CD14-positive monocyte (primary cell): ENCODE results near the gene SH3RF1. TPM values are rescaled to one million over a fixed set of nuclear protein-coding genes. Genes with fewer than 3 reads are reported as not detected.
A peak's percentile ranks its signal among the peaks of the same experiment; 100 is the strongest.

ENCODE experiments used
- DNase-seq, 3 donors: peaks; one replicate each; pipeline ENCODE4 v3.0.0-alpha.2; 2011 to 2022
- H2AFZ ChIP-seq: 2 replicates; pipeline ENCODE4 v1.6.0; 2012; ENCODE audit warnings: mild to moderate bottlenecking, low read depth, low read length, inconsistent platforms; ENCODE audit not compliant: insufficient read depth, poor library complexity, severe bottlenecking
- H3K27ac ChIP-seq, 2 donors: 1 replicate in 1 of 2; 2 replicates in 1 of 2; pipeline ENCODE4 v1.5.1; 2012 to 2013; ENCODE audit warnings: low read length in 2 of 2, control low read depth in 1 of 2, inconsistent platforms in 1 of 2, low read depth in 1 of 2, mild to moderate bottlenecking in 1 of 2
- H3K27me3 ChIP-seq, 2 donors: one replicate each; pipeline versions ENCODE4 v1.6.0 to v1.6.1; 2011 to 2013; ENCODE audit warnings: low read length in 2 of 2; ENCODE audit not compliant: control insufficient read depth in 2 of 2, insufficient read depth in 2 of 2
- H3K36me3 ChIP-seq, 2 donors: replicated peaks in 1 of 2; 1 replicate in 1 of 2; 2 replicates in 1 of 2; pipeline versions ENCODE4 v1.5.1 to v1.6.1; 2012 to 2013; ENCODE audit warnings: low read length in 2 of 2, control low read depth in 1 of 2, inconsistent platforms in 1 of 2, mild to moderate bottlenecking in 1 of 2; ENCODE audit not compliant: insufficient read depth in 2 of 2, control insufficient read depth in 1 of 2
- H3K4me1 ChIP-seq, 2 donors: 1 replicate in 1 of 2; 2 replicates in 1 of 2; pipeline versions ENCODE4 v1.5.1 to v1.6.1; 2012 to 2013; ENCODE audit warnings: low read length in 2 of 2, control low read depth in 1 of 2, inconsistent platforms in 1 of 2, mild to moderate bottlenecking in 1 of 2, moderate library complexity in 1 of 2; ENCODE audit not compliant: insufficient read depth in 2 of 2, control insufficient read depth in 1 of 2
- H3K4me2 ChIP-seq: replicated peaks from 2 replicates; pipeline ENCODE3; 2012; ENCODE audit warnings: low read length, moderate library complexity, mild to moderate bottlenecking; ENCODE audit not compliant: poor library complexity, severe bottlenecking; ENCODE audit errors: extremely low read depth
- H3K4me3 ChIP-seq, 3 experiments: fragments of 200-600 bp in 1 of 3; sonication (generic) in 1 of 3; replicated peaks in 1 of 3; 1 replicate in 2 of 3; 2 replicates in 1 of 3; pipeline ENCODE4 v1.5.1; 2011 to 2013; ENCODE audit warnings: low read length in 3 of 3, mild to moderate bottlenecking in 3 of 3, control low read depth in 2 of 3, low read depth in 2 of 3, inconsistent platforms in 1 of 3, moderate library complexity in 1 of 3
- H3K79me2 ChIP-seq: 2 replicates; pipeline ENCODE4 v1.6.0; 2012; ENCODE audit warnings: mild to moderate bottlenecking, control low read depth, inconsistent platforms, low read length, moderate library complexity; ENCODE audit not compliant: insufficient read depth
- H3K9ac ChIP-seq: 2 replicates; pipeline ENCODE4 v1.6.0; 2017; ENCODE audit warnings: low read length, mild to moderate bottlenecking; ENCODE audit not compliant: insufficient read depth, poor library complexity, severe bottlenecking
- H3K9me3 ChIP-seq, 2 donors: replicated peaks in 1 of 2; 1 replicate in 1 of 2; 2 replicates in 1 of 2; pipeline versions ENCODE4 v1.5.1 to v1.6.1; 2012 to 2013; ENCODE audit warnings: low read length in 2 of 2, control low read depth in 1 of 2; ENCODE audit not compliant: control insufficient read depth in 1 of 2, insufficient read depth in 1 of 2
- H4K20me1 ChIP-seq: 2 replicates; pipeline ENCODE4 v1.6.0; 2012; ENCODE audit warnings: mild to moderate bottlenecking, low read length, control low read depth, moderate library complexity; ENCODE audit not compliant: insufficient read depth
- H3K27ac Mint-ChIP-seq, 7 donors: one replicate each; pipeline ENCODE4 v1.8.0; 2020; ENCODE audit warnings: mild to moderate bottlenecking in 7 of 7, mixed read lengths in 7 of 7, moderate library complexity in 6 of 7, inconsistent platforms in 2 of 7
- H3K27me3 Mint-ChIP-seq, 3 donors: one replicate each; pipeline ENCODE4 v1.8.0; 2021 to 2022; ENCODE audit warnings: low read depth in 3 of 3, mild to moderate bottlenecking in 3 of 3, mixed read lengths in 3 of 3, moderate library complexity in 3 of 3, inconsistent platforms in 1 of 3
- H3K36me3 Mint-ChIP-seq, 2 donors: one replicate each; pipeline ENCODE4 v1.8.0; 2020; ENCODE audit warnings: mixed read lengths in 2 of 2, inconsistent platforms in 1 of 2, mild to moderate bottlenecking in 1 of 2
- H3K4me1 Mint-ChIP-seq: one replicate; pipeline ENCODE4 v1.8.0; 2020; ENCODE audit warnings: mild to moderate bottlenecking, mixed read lengths
- H3K4me3 Mint-ChIP-seq, 2 donors: one replicate each; pipeline ENCODE4 v1.8.0; 2020; ENCODE audit warnings: mild to moderate bottlenecking in 2 of 2, mixed read lengths in 2 of 2, moderate library complexity in 1 of 2
- H3K9me3 Mint-ChIP-seq, 7 donors: one replicate each; pipeline ENCODE4 v1.8.0; 2020 to 2022; ENCODE audit warnings: mixed read lengths in 7 of 7, mild to moderate bottlenecking in 6 of 7, moderate library complexity in 6 of 7, inconsistent platforms in 2 of 7
- CTCF ChIP-seq: fragments of 200-600 bp; IDR thresholded peaks from one replicate; pipeline ENCODE4 v1.8.0; 2022; ENCODE audit warnings: antibody characterized with exemption, mild to moderate bottlenecking
- WGBS: methylation state at CpG from one replicate; pipeline ENCODE4 v1.1.5; 2013; ENCODE audit warnings: missing lambda C conversion rate; ENCODE audit not compliant: insufficient coverage; 5-methylcytosine and 5-hydroxymethylcytosine counted together
- intact Hi-C, 2 donors: fragments of 100-400 bp; cut with micrococcal nuclease; formaldehyde crosslinking; loops; one replicate each; pipeline versions ENCODE4 v1.15.0 to v1.15.1; 2023
- polyA plus RNA-seq, 3 donors: library from polyadenylated mRNA; depleted of rRNA in 1 of 3; unstranded in 2 of 3; stranded (reverse) in 1 of 3; fragments of 300-500 nt in 2 of 3; fragments of >200 nt in 1 of 3; fragmentation: Illumina TruSeq in 2 of 3; gene quantifications; 1 replicate in 2 of 3; 2 replicates in 1 of 3; pipeline ENCODE4 v1.2.3, GENCODE V29; 2012 to 2021

Gene SH3RF1
- polyA plus RNA-seq, 3 donors, result 3.1 to 4.7 (median 4.4) TPM

DNA sequence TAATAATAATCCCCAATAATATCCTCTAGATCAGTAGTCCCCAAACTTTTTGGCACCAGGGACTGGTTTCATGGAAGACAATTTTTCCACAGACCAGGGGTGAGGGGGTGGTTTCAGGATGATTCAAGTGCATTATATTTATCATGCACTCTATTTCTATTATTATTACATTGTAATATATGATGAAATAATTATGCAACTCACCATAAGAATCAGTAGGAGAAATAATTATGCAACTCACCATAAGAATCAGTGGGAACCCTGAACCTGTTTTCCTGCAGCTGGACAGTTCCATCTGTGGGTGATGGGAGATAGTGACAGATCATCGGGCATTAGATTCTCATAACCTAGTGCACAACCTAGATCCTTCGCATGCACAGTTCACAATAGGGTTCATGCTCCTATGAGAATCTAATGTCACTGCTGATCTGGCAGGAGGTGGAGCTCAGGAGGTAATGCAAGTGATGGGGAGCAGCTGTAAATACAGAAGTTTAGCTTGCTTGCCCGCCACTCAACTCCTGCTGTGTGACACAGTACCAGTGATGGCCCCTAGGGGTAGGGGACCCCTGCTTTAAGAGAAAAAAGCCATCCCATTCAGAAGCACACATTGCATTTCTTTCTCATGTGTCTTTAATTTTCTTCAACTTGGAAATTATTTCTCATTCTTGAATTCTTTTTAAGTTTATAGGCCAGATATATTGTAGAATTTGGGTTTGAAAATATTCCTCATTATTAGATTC lies 16.0 kb upstream of the SH3RF1 start:
- Mint-ChIP-seq H3K27ac (peak overlapping the region; percentile 8 to 76 (median 57)), H3K36me3 (peaks cover 0 to 2% of the 10 kb centered on the region in 2 donors), H3K4me3 (no peak overlapping the region), H3K4me1 (peaks cover 21% of the 10 kb centered on the region), H3K9me3 (peaks cover 0 to 9% (median 4%) of the 10 kb centered on the region in 7 donors), H3K27me3 (peaks cover 0 to 4% (median 0%) of the 10 kb centered on the region in 3 donors)
- WGBS, result no CpG with 5 or more reads among the region's 3 CpGs
- Histone ChIP-seq H4K20me1 (no peaks in the 10 kb centered on the region), H3K27me3 (no peaks in the 10 kb centered on the region), H3K4me1 (peaks cover 22 to 28% of the 10 kb centered on the region in 2 donors), H3K4me2 (no peak overlapping the region), H3K36me3 (no peaks in the 10 kb centered on the region), H3K9ac (no peak overlapping the region), H3K79me2 (no peaks in the 10 kb centered on the region), H2AFZ (no peak overlapping the region), H3K27ac (peak overlapping the region in 1 of 2 donors; percentile 38), H3K4me3 (no peak overlapping the region), H3K9me3 (peaks cover 0 to 3% of the 10 kb centered on the region in 2 donors)
- intact Hi-C loops, result no loop called here
- peak; percentile 26 to 51 (median 27) for DNase-seq
- peak; percentile 67 for TF ChIP-seq CTCF

DNA sequence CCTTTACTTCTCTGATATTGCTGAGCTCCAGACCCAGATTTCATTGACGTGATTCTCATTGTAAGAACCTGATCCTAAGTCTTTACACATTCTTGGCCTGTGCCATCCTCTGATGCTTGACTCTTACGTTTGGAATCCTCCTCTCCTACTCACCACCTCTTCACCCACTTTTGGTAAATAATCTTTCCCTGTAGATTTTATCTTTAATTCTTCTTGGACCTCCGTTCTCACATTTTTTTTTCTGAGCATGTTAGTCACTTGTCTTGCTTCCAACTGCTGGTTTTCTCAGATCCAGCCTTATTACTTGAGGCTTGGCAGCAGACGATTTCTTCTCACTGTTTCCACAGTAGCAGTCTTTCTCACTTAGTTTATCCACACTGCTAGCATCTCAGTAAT lies 12.4 kb upstream of the SH3RF1 start:
- Mint-ChIP-seq H3K27me3 (peaks cover 0 to 2% (median 0%) of the 10 kb centered on the region in 3 donors), H3K27ac (no peak overlapping the region), H3K9me3 (peaks cover 0 to 6% (median 4%) of the 10 kb centered on the region in 7 donors), H3K36me3 (peaks cover 0 to 2% of the 10 kb centered on the region in 2 donors), H3K4me3 (no peak overlapping the region), H3K4me1 (peaks cover 16% of the 10 kb centered on the region)
- H4K20me1 ChIP-seq, result no peaks in the 10 kb centered on the region
- no peak overlapping the region for H2AFZ ChIP-seq
- H3K36me3 ChIP-seq, result no peaks in the 10 kb centered on the region
- H3K4me1 ChIP-seq, result peaks cover 21 to 25% of the 10 kb centered on the region in 2 donors
- no peak for TF ChIP-seq CTCF
- no peak overlapping the region for H3K4me2 ChIP-seq
- intact Hi-C loops, result no loop called here
- no peak overlapping the region for H3K27ac ChIP-seq
- H3K9me3 ChIP-seq, result peaks cover 0 to 3% of the 10 kb centered on the region in 2 donors
- no peak overlapping the region for H3K9ac ChIP-seq
- WGBS, result 94% methylated on average over 3 of the region's 4 CpGs
- no peaks in the 10 kb centered on the region for H3K27me3 ChIP-seq
- no peak for DNase-seq
- no peaks in the 10 kb centered on the region for H3K79me2 ChIP-seq
- no peak overlapping the region for H3K4me3 ChIP-seq
